Omental fat pad (tissue), 4 donors: ENCODE data around the gene NSMF. TPM values are rescaled to one million over a fixed set of nuclear protein-coding genes. Genes with fewer than 3 reads are reported as not detected.
"Not testable (repeated sequence)": the region's sequence is repeated elsewhere in the genome, so short reads cannot be mapped to it uniquely, and the experiment has no call there.

ENCODE experiments used
- ATAC-seq: fragments of 150-250 bp; one replicate; pipeline ENCODE4 v1.9.1; 2016; ENCODE audit warnings: mild to moderate bottlenecking, moderate library complexity; ENCODE audit not compliant: low FRiP score
- DNase-seq: peaks from one replicate; pipeline ENCODE4 v3.0.0-alpha.2; 2019; ENCODE audit warnings: low spot score
- total RNA-seq, 4 donors: library from RNA; depleted of rRNA; stranded (reverse); fragments of >200 nt; gene quantifications; one replicate each; pipeline ENCODE4 v1.1.0, GENCODE V29; 2016
- TF ChIP-seq, protein P1 (sequence below), 3 donors: fragments of 450-650 bp; IDR thresholded peaks; one replicate each; pipeline ENCODE4 v1.5.1; 2016 to 2017; ENCODE audit warnings: antibody characterized with exemption in 3 of 3, mild to moderate bottlenecking in 3 of 3, moderate library complexity in 2 of 3

The NSMF gene
- total RNA-seq, 4 donors from 2014 or later: 29.6 to 59.9 (median 31.5) TPM

- TF ChIP-seq, protein P1, sequence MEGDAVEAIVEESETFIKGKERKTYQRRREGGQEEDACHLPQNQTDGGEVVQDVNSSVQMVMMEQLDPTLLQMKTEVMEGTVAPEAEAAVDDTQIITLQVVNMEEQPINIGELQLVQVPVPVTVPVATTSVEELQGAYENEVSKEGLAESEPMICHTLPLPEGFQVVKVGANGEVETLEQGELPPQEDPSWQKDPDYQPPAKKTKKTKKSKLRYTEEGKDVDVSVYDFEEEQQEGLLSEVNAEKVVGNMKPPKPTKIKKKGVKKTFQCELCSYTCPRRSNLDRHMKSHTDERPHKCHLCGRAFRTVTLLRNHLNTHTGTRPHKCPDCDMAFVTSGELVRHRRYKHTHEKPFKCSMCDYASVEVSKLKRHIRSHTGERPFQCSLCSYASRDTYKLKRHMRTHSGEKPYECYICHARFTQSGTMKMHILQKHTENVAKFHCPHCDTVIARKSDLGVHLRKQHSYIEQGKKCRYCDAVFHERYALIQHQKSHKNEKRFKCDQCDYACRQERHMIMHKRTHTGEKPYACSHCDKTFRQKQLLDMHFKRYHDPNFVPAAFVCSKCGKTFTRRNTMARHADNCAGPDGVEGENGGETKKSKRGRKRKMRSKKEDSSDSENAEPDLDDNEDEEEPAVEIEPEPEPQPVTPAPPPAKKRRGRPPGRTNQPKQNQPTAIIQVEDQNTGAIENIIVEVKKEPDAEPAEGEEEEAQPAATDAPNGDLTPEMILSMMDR (IDR thresholded peaks at IDR 0.05): no peak
- no peak for DNase-seq
- no peak for ATAC-seq
These were observed 47.9 kb downstream of the NSMF start for GRCh38 chr9:137411260-137411644.

DNA sequence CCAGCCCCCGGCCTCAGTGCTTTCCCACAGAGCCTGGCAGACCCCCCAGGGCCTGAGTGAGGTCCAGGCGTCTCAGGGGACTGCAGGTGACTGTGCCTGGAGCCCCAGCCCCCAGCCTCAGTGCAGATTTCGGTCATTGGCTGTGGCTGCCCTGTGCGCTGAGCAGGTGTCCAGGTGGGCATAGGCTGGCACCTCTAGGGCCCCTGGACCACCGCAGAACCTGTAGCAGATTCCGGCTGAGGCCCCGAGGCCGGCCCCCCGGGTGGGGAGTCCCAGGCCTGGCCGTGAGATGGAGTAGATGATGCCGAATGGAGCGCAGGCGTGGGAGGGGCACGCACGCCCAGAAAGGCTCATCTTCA, 48.3 kb downstream of the NSMF start:
- TF ChIP-seq, protein P1 (IDR thresholded peaks at IDR 0.05): no peak
- DNase-seq (no peak), ATAC-seq (no peak)

DNA sequence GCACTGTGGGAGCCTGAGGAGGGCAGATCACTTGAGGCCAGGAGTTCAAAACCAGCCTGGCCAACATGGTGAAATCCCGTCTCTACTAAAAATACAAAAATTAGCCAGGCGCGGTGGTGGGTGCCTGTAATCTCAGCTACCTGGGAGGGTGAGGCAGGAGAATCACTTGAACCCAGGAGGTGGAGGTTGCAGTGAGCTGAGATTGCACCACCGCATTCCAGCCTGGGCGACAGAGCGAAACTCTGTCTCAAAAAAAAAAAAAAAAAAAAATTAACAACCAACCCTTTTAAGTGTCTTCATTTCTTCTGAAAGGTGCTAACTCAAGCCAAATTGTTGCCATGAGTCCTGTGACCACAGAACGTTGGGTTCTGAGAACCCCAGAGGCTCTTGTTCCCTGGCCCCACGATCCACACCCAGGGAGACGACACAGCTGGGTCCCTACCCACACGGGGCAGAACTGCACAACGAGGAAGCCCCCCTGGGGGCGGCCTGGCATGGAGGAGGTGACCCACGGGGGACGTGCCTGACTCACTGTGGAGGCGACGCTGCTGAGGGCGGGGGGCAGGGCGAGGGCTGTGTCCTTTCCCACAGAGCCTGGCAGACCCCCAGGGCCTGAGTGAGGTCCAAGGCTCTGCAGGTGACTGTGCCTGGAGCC, 48.8 kb downstream of the NSMF start:
- not testable (repeated sequence) for DNase-seq, ATAC-seq

GRCh38 chr9:137409515-137409914, 49.6 kb downstream of the NSMF start:
- ATAC-seq (no peak), DNase-seq (no peak)
- TF ChIP-seq, protein P1 (IDR thresholded peaks at IDR 0.05): no peak

- DNase-seq (no peak), ATAC-seq (no peak)
- TF ChIP-seq, protein P1 (IDR thresholded peaks at IDR 0.05): no peak
These were observed 50.3 kb downstream of the NSMF start for GRCh38 chr9:137408651-137409405.

- DNase-seq: no peak
- TF ChIP-seq, protein P1 (IDR thresholded peaks at IDR 0.05): no peak
- ATAC-seq: no peak
These were observed 51.4 kb downstream of the NSMF start for GRCh38 chr9:137407590-137408300.

GRCh38 chr9:137406876-137407589, 52.1 kb downstream of the NSMF start:
- TF ChIP-seq, protein P1 (IDR thresholded peaks at IDR 0.05): peak in 2 of 3 donors; percentile 62 to 64

More at GRCh38 chr9:137406876-137407589, 52.1 kb downstream of the NSMF start:
- DNase-seq: no peak
- peak; percentile 78 for ATAC-seq
